SU-DHL-6 (cell line): ENCODE measurements around the gene ANTXR1.

Experiments
- H2AFZ ChIP-seq: fragments of 200-600 bp; sonication (generic); 2 replicates; pipeline ENCODE4 v1.6.1; 2014; ENCODE audit warnings: low read depth, mild to moderate bottlenecking, moderate library complexity, mixed read lengths, antibody characterized with exemption, low read length; ENCODE audit not compliant: severe bottlenecking
- H3F3A ChIP-seq: fragments of 200-600 bp; shearing (Covaris generic); 2 replicates; pipeline ENCODE4 v1.6.0; 2016; ENCODE audit warnings: antibody characterized with exemption, mild to moderate bottlenecking; ENCODE audit not compliant: insufficient read depth
- H3K27ac ChIP-seq: fragments of 200-600 bp; sonication (generic); 2 replicates; pipeline ENCODE4 v1.5.1; 2016; ENCODE audit warnings: low read depth, mild to moderate bottlenecking, low read length, moderate library complexity, mixed read lengths
- H3K27me3 ChIP-seq: fragments of 200-600 bp; sonication (generic), shearing (Covaris generic); 2 replicates; pipeline ENCODE4 v1.6.0; 2014; ENCODE audit warnings: mild to moderate bottlenecking, low read length
- H3K36me3 ChIP-seq: fragments of 200-600 bp; sonication (generic); 2 replicates; pipeline ENCODE4 v1.6.1; 2014; ENCODE audit warnings: mild to moderate bottlenecking, low read length, mixed read lengths
- H3K4me2 ChIP-seq: fragments of 300-600, 200-600 bp; shearing (Covaris generic), sonication (generic); 2 replicates; pipeline ENCODE4 v1.6.0; 2014; ENCODE audit warnings: low read length, low read depth, mild to moderate bottlenecking; ENCODE audit not compliant: poor library complexity, severe bottlenecking
- H3K4me3 ChIP-seq: fragments of 200-600 bp; sonication (generic); 2 replicates; pipeline ENCODE4 v1.5.1; 2014; ENCODE audit warnings: antibody characterized with exemption, low read length, mild to moderate bottlenecking, mixed read lengths; ENCODE audit not compliant: insufficient read depth, poor library complexity, severe bottlenecking
- H3K79me2 ChIP-seq: fragments of 200-600 bp; sonication (generic); 2 replicates; pipeline ENCODE4 v1.6.1; 2014; ENCODE audit warnings: mild to moderate bottlenecking, low read length, moderate library complexity; ENCODE audit not compliant: insufficient read depth
- H3K9ac ChIP-seq: fragments of 200-600 bp; sonication (generic); 2 replicates; pipeline ENCODE4 v1.7.0; 2014; ENCODE audit warnings: mild to moderate bottlenecking, low read length
- H3K9me2 ChIP-seq: fragments of 200-600 bp; sonication (generic); replicated peaks from 2 replicates; pipeline ENCODE4 v1.6.1; 2014; ENCODE audit warnings: low read length; ENCODE audit not compliant: insufficient read depth
- H3K9me3 ChIP-seq: fragments of 200-600 bp; sonication (generic); 2 replicates; pipeline ENCODE4 v1.6.1; 2014; ENCODE audit warnings: low read length, mixed read lengths; ENCODE audit not compliant: insufficient read depth
- H4K20me1 ChIP-seq: fragments of 200-600 bp; sonication (generic); 2 replicates; pipeline ENCODE4 v1.6.1; 2014; ENCODE audit warnings: low read depth, mild to moderate bottlenecking, antibody characterized with exemption, low read length, moderate library complexity, mixed read lengths
- EZH2phosphoT487 ChIP-seq: fragments of 200-600 bp; sonication (generic), shearing (Covaris generic); conservative IDR thresholded peaks from 2 replicates; pipeline ENCODE4 v1.6.1; 2018; ENCODE audit warnings: mild to moderate bottlenecking, antibody characterized with exemption, low read length, moderate library complexity, mixed read lengths
- TF ChIP-seq, protein P1 (sequence below): fragments of 200-600 bp; sonication (generic); IDR thresholded peaks from one replicate; pipeline ENCODE4 v1.5.1; 2017; ENCODE audit warnings: antibody characterized with exemption, mild to moderate bottlenecking, low read length, moderate library complexity; ENCODE audit not compliant: insufficient read depth, poor library complexity, severe bottlenecking

The ANTXR1 gene

DNA sequence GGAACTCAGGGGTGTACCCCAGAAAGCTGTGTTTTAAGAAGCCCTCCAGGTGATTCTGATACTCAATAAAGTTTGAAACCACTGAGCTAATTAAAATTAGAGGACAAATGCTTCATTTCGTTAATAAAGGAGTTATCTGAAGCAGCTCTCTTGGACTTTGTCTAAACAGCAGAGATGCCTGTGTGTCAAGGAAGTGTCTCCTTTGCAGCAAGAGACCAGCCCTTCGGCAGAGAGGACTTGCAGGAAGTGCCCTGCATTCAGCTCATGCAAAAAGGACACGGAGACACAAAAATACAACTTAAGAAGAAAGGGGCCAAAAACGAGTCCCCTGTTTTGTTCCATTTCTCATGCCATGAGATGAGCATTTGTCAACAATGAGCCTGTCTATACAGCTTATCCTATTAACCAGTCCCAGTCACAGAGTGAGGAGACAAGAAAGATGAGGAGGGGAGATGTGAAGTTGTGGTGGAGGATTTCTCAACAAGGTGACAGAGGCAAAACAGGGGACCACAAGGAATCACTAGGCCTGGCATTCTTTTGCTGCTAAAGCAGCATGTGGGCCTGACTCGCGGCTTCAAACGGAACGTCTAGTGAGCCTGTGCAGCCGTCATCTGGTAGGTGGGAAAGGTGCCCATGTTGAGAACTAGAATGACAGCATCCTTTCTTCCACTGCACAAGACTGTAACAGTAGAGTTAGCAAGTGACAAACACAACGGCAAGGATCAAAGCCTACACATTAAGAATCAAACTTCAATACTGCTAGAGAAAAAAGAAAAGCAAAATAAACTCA, 152.3 kb downstream of the ANTXR1 start:
- H3K9me2 ChIP-seq: no peaks in the 10 kb centered on the region
- no peak overlapping the region for H3K4me3 ChIP-seq
- H3K9me3 ChIP-seq: no peaks in the 10 kb centered on the region
- 0 out of 2 replicates have a peak, but pooled peaks cover 4% of the 10 kb centered on the region for H3K27me3 ChIP-seq
- H3K36me3 ChIP-seq: no peaks in the 10 kb centered on the region
- no peaks in the 10 kb centered on the region for H3K79me2 ChIP-seq
- H4K20me1 ChIP-seq: no peaks in the 10 kb centered on the region
- H3F3A ChIP-seq: no peaks in the 10 kb centered on the region
- no peak overlapping the region for H2AFZ ChIP-seq
- TF ChIP-seq EZH2phosphoT487: no peak
- TF ChIP-seq, protein P1, sequence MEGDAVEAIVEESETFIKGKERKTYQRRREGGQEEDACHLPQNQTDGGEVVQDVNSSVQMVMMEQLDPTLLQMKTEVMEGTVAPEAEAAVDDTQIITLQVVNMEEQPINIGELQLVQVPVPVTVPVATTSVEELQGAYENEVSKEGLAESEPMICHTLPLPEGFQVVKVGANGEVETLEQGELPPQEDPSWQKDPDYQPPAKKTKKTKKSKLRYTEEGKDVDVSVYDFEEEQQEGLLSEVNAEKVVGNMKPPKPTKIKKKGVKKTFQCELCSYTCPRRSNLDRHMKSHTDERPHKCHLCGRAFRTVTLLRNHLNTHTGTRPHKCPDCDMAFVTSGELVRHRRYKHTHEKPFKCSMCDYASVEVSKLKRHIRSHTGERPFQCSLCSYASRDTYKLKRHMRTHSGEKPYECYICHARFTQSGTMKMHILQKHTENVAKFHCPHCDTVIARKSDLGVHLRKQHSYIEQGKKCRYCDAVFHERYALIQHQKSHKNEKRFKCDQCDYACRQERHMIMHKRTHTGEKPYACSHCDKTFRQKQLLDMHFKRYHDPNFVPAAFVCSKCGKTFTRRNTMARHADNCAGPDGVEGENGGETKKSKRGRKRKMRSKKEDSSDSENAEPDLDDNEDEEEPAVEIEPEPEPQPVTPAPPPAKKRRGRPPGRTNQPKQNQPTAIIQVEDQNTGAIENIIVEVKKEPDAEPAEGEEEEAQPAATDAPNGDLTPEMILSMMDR: no peak
- H3K9ac ChIP-seq: no peak overlapping the region
- H3K27ac ChIP-seq: no peak overlapping the region
- H3K4me2 ChIP-seq: no peak overlapping the region

DNA sequence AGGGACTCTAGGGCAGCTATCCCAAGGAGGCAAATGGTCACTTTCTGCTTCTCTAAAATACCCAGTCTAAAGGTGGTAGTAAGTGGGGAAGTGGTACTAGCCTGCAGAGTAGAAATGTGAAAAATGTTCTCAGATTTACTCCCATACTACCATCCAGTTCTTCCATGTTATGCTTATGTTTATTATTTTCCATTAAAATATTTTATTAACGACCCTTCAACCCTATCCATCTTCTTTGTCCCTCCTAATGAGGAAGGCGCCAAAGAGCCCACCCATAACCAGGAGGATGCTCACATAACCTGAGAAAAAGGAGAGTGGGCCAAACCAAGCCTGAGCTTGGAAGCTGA, 153.5 kb downstream of the ANTXR1 start:
- no peaks in the 10 kb centered on the region for H3K36me3 ChIP-seq
- no peak for TF ChIP-seq EZH2phosphoT487
- TF ChIP-seq, protein P1: no peak
- no peak overlapping the region for H3K4me3 ChIP-seq
- H3K27ac ChIP-seq: no peak overlapping the region
- no peak overlapping the region for H2AFZ ChIP-seq
- H3F3A ChIP-seq: no peaks in the 10 kb centered on the region
- H3K9me2 ChIP-seq: no peaks in the 10 kb centered on the region
- H4K20me1 ChIP-seq: no peaks in the 10 kb centered on the region
- no peaks in the 10 kb centered on the region for H3K79me2 ChIP-seq
- no peaks in the 10 kb centered on the region for H3K9me3 ChIP-seq
- no peak overlapping the region for H3K9ac ChIP-seq
- 0 out of 2 replicates have a peak, but pooled peaks cover 4% of the 10 kb centered on the region for H3K27me3 ChIP-seq
- no peak overlapping the region for H3K4me2 ChIP-seq

DNA sequence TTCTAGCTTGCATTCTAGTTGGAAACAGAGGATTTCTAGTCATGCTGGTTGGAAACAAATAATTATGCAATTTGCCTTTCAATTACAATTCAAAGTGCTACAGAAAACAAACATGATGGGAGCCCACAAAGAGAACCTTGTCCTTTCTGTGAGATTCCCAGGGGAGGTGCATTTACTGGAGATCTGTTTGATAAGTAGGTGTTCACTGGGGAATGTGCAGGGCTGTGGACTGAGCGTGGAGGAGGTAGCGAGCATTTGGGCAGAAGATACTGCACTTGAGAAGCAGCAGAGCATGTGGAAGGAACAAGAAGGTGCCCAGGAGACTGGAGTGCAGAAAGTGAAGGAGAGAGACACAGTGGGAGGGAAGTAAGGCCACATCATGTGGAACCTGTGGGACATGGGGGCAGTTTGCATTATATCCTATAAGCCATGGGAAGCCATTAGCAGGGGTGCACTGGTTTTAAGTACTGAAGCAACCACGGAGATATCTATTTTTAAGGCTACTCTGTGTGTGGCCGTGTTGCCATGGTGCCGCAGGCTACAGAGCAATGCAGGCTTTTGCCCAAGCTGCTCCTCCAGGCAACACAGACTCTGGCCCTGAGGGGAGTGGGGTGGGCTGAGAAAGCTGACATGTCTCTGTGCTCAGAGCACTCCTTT, 154.0 kb downstream of the ANTXR1 start:
- TF ChIP-seq, protein P1: no peak
- no peak for TF ChIP-seq EZH2phosphoT487
- Histone ChIP-seq H3K4me3 (no peak overlapping the region), H4K20me1 (no peaks in the 10 kb centered on the region), H3K27me3 (no peaks in the 10 kb centered on the region), H2AFZ (no peak overlapping the region), H3K79me2 (no peaks in the 10 kb centered on the region), H3K27ac (no peak overlapping the region), H3K4me2 (no peak overlapping the region), H3K9ac (no peak overlapping the region), H3K9me2 (no peaks in the 10 kb centered on the region), H3F3A (no peaks in the 10 kb centered on the region), H3K9me3 (no peaks in the 10 kb centered on the region), H3K36me3 (no peaks in the 10 kb centered on the region)
